ENCODE measurements around the gene TRIO.
"Not testable (repeated sequence)": the region's sequence is repeated elsewhere in the genome, so short reads cannot be mapped to it uniquely, and the experiment has no call there.

Gene TRIO

DNA sequence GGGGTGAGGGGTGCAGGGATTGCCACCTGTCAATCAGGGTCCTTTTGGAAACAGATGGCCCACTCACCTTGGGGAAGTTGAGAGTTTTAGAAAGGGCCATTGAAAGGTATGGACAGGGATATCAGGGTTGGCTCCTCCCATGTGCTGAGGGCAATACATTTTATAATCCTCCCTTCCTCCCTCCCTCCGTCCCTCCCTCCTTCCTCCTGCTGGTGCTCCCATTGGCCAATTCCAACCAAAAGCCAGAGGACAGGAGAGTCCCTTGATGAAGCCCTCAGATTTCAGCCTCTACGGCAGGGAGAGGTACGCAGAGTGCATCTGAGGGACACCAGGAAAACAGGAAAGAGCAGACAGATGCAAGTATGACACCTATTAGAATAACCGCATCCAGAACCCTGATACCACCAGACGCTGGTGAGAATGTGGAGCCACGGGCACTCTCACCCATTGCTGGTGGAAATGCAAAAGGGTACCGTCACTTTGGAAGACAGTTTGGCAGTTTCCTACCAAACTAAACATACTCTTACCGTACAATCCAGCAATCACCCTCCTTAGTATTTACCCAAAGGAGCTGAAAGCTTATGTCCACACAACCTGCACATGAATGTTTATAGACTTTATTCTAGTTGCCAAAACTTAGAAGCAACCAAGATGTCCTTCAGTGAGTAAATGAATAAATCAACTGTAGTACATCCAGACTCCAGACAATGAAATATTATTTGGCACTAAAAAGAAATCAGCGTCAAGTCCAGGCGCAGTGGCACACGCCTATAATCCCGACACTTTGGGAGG lies 380.3 kb downstream of the TRIO start:
- no peak for DNase-seq (ENCODE audit: low read depth in 1 of 2, low spot score in 1 of 2)

DNA sequence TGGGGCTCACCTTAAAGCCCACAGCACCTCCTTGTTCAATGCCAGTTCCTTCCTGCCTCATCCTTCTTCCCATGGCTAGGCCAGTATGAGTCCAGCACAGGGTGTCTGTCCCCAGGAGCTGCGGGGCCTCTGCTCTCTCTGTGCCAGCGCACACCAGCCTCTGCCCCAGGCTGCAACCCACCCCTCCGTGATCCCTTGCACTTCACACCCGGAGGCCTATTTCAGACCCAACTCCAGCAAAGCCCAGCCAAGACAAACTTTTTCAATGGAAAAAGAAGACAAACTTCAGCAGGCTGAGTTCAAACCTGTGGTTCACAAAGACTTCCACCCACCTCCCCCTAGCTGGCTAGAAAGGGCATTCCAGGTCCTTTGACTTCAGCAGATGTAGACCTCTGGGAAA lies 382.3 kb downstream of the TRIO start:
- no peak for DNase-seq (ENCODE audit: low read depth in 1 of 2, low spot score in 1 of 2)

DNA sequence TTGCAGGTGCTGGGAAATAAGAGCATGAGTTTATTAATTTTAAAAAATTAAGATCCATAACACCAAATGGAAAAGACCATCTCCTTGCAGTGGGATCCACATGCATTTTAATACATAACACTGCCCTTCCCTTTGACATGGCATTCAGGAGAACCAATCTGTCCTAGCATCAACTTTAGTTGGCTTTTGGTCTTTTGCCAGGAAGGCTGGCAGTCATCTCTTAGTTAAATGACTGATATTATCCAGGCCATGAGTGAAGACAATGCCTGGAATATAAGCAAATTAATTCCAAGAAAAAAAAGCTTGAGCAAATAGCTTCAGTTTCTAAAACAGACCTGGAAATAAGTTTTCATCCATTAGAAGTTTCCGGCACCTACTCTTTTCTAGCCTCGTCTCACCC lies 383.4 kb downstream of the TRIO start:
- DNase-seq (ENCODE audit: low read depth in 1 of 2, low spot score in 1 of 2), result no peak

DNA sequence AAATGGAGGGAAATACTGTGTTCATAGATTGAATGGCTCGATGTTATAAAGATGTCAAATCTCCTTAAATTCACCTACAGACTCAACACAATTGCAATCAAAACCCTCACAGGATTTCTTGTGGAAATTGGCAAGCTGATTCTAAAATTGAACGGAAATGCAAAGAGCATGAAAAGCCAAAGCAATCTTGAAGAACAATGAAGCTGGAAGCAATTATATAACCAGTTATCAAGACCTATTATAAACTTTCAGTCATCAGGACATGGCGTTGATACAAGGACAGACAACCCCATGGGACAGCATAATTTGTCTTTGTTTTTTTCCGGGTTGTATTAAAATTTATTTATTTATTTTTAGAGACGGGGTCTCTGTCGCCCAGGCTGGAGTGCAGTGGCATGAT lies 385.0 kb downstream of the TRIO start:
- DNase-seq (ENCODE audit: low read depth in 1 of 2, low spot score in 1 of 2), result no peak

DNA sequence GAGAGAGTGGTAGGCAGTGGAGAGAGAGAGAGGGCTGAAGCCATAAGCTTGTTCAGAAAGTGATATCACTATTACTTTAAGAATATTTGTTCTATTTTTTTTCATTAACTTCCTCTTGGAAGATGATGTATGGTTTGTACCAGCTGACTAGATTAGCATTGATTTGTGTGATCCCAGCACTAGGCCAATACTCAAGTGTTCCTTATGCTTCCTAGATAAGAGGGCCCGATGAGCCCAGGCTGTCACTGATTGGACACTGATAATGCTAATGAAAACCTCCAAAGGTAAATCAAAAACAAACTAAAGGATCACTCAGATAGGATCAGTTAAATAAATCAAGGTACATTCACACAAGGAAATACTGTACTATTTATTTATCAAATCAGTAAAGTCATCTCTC lies 385.8 kb downstream of the TRIO start:
- no peak for DNase-seq (ENCODE audit: low read depth in 1 of 2, low spot score in 1 of 2)

DNA sequence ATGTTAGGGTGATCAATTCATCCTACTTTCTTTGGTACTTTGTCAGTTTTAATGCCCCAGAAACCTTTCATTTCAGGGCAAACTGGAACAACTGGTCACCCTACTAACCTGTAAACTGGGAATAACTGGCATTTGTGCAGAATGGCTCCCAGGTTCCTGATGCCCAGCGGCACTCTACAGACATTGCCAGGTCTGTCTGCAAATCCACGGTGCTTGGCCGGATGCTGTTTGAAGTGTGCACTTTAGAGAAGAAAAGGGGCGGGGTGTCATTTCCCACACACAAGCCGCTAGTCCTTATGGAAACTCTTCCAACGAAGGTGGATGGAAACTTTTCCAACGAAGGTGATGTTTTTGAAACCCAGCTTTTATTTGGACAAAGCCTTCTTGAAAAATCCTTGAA lies 388.5 kb downstream of the TRIO start:
- no peak for DNase-seq (ENCODE audit: low read depth in 1 of 2, low spot score in 1 of 2)

DNA sequence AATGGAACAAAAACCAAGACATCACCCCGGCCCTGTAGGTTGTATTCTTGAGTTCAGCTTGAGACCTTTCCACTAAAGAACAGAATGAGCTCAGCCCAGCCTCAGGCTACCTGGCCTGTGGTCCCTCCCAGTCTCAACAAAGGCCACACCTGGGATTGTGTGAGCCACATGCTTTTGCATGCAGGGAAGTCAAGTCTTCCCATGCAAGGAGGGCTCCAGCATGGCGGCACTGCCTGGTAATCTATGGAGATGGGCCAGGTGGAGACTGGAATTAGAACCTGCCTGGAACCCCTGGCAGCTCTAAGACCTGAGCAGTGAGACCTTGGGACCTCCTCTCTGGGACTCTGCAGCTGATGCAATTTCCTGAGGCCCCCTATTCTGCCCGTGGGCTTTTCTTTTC lies 389.0 kb downstream of the TRIO start:
- no peak for DNase-seq (ENCODE audit: low read depth in 1 of 2, low spot score in 1 of 2)

DNA sequence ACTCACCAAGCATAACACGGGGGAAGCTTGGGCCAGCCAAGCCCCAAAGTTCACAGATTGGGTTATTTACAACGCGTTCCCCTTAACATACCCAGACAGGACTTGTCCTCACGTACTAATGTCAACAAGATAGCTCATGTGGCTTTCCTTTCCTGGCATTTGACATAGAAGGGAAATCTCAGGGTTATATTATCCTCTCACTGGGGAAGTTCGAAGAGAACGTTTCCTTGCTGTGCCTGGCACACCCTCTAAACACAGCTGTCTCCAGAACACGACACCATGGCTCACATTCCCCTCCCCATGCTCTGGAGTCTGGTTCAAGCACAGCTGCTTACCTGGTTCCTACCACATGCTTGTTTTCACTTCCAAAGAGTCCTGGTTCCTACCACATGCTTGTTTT lies 391.6 kb downstream of the TRIO start:
- DNase-seq (ENCODE audit: low read depth in 1 of 2, low spot score in 1 of 2), result no peak

DNA sequence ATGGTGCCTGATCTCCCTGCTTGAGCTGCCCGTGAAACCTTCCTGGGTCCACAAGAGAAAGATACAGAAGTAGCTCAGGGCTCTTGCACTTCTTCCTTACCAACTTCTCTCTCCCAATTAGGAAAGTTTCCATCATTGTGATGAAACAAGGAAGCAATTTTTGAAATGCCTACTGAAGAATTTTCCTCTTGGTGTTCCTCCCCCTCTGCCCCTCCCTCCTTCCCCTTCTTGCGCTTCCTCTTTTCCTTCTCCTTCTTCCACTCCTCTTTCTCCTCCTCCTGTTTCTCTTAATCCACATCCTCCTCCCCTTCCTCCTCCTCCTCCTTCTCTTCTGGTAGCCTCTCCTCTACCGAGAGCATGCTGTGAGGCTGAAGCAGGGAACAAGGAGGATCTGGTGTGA lies 402.2 kb downstream of the TRIO start:
- no peak for DNase-seq (ENCODE audit: low read depth in 1 of 2, low spot score in 1 of 2)

DNA sequence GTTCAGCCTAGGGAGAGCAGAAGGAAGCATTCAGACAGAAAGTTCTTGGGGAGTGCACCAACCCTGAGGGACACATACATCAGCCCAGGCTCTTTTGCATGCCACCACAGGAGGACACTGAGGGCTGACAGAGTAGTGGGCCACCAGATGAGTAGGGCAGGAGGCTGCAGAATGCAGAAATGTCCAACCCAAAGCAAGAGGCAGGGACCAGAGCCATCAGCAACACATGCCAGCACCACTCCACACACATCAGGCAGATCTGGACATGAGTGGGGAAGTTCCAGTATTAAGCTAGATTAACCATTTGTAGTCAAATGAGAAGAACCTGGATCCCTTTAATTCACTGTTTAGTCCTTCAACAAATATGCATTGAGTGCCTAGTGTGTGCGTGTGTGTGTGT lies 402.7 kb downstream of the TRIO start:
- DNase-seq (ENCODE audit: low read depth in 1 of 2, low spot score in 1 of 2), result no peak

DNA sequence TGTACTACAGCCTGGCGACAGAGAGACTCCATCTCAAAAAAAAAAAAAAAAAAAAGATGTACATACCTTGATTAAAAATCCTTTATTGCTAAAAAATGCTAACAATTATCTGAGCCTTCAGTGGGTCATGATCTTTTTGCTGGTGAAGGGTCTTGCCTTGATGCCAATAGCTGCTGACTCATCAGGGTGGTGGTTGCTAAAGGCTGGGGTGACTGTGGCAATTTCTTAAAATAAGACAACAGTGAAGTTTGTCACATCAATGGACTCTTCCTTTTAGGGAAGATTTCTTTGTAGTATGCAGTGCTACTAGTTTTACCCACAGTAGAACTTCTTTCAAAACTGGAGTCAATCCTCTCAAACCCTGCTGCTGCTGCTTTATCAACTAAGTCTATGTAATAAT lies 404.5 kb downstream of the TRIO start:
- no peak for DNase-seq (ENCODE audit: low read depth in 1 of 2, low spot score in 1 of 2)

DNA sequence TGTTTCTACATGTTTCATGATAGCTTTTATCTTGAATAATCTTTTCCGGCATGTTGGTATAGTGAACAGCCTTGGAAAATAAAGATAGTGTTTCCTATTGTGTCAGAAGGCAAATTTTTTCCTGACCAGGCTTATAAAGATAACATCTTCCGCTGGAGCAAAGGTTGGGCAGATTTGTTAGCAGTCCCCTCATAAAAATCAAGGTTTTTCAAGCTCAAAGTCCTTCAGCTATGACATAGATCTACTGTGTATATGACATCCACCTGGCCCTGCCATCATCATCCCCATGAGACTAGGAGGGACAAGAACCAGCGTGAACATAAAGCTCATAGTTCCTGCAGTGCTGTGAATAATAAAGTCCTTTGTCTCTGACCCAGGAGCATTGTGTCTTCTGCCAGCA lies 408.1 kb downstream of the TRIO start:
- DNase-seq (ENCODE audit: low read depth in 1 of 2, low spot score in 1 of 2), result no peak

DNA sequence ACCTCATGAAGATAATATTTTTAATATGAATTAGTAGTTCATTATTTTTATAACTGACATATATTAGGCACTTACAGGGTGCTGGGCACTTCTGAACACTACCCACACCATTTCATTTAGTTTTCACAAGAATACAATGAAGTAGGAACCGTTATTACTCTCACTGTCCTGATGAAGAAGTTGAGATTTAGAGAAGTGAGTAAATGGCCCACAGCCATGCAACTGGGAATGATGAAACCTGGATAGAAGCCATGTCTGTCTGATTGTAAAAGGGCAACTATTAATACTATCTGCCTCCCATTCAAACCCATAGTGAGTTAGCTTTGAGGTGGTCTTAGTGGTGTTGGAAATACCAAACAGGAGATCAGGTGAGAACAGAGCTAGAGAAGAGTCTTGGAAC lies 408.9 kb downstream of the TRIO start:
- DNase-seq (ENCODE audit: low read depth in 1 of 2, low spot score in 1 of 2), result no peak

DNA sequence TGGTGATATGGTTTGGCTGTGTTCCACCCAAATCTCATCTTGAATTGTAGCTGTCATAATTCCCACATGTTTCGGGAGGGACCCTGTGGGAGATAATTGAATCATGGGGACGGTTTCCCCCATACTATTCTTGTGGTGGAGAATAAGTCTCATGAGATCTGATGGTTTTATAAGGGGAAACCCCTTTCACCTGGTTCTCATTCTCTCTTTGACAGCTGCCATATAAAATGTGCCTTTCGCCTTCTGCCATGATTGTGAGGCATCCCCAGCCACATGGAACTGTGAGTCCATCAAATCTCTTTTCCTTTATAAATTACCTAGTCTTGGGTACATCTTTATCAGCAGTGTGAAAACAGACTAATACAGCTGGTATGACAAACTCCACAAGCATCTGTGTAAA lies 411.1 kb downstream of the TRIO start:
- not testable (repeated sequence) for DNase-seq (ENCODE audit: low read depth in 1 of 2, low spot score in 1 of 2)

DNA sequence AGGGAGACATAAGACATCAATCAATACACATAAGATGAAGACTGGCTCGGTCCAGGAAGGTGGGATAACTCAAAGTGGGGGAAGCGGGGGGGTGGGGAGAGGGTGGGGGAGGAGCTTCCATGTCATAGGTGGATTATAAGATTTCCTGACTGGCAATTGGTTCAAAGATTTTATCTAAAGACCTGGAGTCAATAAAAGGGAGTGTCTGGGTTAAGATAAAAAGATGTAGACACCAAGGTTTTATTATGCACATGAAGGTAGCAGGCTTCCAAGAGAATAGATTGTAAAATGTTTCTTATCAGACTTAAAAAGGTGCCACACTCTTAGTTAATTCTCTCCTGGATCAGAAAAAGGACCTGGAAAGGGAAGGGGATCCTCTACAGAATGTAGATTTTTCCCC lies 412.9 kb downstream of the TRIO start:
- no peak for DNase-seq (ENCODE audit: low read depth in 1 of 2, low spot score in 1 of 2)

DNA sequence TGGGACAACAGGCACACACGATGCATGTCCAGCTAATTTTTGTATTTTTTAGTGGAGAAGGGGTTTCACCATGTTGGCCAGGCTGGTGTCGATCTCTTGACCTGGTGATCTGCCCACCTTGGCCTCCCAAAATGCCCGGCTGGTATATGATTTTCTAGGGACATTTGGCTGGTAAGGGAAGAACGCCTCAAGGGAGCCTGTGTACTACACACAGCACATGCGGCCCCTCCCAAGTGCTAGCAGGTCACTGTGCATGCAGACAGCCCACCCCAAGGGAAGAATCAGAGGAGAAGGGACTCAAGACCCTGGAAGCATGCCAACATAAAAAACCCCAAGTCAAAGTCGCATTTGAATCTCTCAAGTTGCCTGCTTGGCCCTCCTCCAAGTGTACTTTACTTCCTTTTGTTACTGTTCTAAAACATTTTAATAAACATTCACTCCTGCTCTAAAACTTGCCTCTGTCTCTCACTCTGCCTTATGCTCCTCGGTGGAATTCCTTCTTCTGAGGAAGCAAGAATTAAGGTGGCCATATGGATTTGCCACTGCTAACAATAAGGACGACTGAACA lies 414.1 kb downstream of the TRIO start:
- DNase-seq (ENCODE audit: low read depth in 1 of 2, low spot score in 1 of 2), result no peak

DNA sequence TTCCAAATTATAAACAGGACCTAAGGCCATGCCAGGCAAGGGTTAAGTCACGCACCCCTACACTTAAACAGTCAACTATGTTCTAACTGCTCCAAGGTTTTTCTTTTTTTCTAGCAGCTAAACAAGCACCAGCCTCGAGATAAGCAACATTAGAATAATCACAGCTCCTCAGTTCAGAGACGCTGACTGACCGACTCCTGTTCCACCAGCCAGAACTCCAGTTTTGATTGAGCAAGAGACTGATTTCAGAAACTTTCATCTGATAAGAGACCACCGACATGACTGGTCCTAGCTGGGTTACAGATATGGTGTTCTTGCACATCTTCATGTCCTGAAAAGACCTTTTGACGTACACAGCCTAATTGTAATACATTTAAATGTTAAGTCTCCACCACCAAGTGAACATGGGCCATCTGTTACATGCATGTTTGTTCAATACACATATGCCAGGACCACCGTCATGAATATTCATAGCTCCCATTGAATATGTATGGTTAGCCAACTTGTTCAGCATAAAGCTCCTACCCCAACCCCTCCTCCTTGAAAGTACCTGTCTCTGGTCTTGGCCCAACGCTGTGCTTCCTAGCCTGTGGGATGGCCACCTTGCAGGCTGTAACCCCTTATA lies 414.8 kb downstream of the TRIO start:
- DNase-seq (ENCODE audit: low read depth in 1 of 2, low spot score in 1 of 2), result no peak
